Measurements from ENCODE around the gene FLNB.

The FLNB gene

DNA sequence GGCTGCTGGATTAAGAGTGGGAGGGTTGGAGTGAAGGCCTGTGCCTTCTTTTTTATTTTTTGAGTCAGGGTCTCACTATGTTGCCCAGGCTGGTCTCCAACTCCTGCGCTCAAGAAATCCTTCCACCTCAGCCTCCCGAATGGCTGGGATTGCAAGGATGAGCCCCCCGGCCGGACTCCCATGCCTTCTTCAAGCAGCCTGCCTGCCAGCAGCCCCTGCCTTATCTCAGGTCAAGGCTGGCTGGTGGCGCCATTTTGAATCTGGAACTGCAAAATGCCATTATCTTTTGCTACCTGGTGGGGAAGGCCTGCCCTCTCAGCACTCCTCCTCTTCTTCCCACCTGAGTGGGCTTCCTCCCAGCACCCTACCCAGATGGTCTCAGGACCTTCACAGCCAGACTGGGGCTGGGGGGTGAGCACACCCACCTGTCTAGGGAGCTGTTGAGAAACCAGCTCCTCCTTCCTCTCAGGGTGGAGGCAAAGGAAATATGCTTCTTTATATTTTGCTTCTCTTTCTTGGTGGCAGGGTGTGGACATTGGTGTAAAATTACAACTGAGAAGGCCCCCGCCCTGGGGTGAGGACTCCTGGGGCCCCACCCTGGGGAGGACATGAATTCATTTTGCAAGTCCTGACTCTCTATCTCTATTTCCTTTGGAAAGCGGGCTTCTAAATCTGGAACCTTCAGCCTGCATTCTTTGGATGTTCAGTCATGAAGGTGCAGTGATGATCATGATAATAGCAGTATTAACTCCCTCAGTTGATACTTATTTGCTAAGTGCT lies 7.7 kb upstream of the FLNB start:
- no peak overlapping the region for H3K4me3 ChIP-seq (ENCODE audit: control insufficient read depth, low read depth, low read length)
- DNase-seq (ENCODE audit: low read depth), result no peak
- TF ChIP-seq, protein P1, sequence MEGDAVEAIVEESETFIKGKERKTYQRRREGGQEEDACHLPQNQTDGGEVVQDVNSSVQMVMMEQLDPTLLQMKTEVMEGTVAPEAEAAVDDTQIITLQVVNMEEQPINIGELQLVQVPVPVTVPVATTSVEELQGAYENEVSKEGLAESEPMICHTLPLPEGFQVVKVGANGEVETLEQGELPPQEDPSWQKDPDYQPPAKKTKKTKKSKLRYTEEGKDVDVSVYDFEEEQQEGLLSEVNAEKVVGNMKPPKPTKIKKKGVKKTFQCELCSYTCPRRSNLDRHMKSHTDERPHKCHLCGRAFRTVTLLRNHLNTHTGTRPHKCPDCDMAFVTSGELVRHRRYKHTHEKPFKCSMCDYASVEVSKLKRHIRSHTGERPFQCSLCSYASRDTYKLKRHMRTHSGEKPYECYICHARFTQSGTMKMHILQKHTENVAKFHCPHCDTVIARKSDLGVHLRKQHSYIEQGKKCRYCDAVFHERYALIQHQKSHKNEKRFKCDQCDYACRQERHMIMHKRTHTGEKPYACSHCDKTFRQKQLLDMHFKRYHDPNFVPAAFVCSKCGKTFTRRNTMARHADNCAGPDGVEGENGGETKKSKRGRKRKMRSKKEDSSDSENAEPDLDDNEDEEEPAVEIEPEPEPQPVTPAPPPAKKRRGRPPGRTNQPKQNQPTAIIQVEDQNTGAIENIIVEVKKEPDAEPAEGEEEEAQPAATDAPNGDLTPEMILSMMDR (IDR thresholded peaks at IDR 0.05; ENCODE audit: control insufficient read depth, insufficient read depth, low read depth, low read length, missing control alignments), result no peak

- no peak for DNase-seq (ENCODE audit: low read depth)
- H3K4me3 ChIP-seq (ENCODE audit: control insufficient read depth, low read depth, low read length), result no peak overlapping the region
- TF ChIP-seq, protein P1 (IDR thresholded peaks at IDR 0.05; ENCODE audit: control insufficient read depth, insufficient read depth, low read depth, low read length, missing control alignments), result no peak
Measured at GRCh38 chr3:58001086-58001467, 7.1 kb upstream of the FLNB start.

DNA sequence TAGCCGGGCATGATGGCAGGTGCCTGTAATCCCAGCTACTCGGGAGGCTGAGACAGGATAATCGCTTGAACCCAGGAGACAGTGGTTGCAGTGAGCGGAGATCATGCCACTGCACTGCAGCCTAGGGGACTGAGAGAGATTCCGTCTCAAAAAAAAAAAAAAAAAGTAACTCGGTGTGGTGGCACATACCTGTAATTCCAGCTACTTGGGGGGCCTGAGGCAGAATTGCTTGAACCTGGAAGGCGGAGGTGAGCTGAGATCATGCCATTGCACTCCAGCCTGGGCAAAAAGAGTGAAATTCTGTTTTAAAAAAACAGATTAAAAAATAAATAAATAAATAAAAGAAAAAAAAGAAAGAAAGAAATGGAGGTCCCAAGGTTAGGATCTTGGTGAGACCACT lies 6.2 kb upstream of the FLNB start:
- TF ChIP-seq, protein P1 (IDR thresholded peaks at IDR 0.05; ENCODE audit: control insufficient read depth, insufficient read depth, low read depth, low read length, missing control alignments), result no peak
- no peak for DNase-seq (ENCODE audit: low read depth)
- no peak overlapping the region for H3K4me3 ChIP-seq (ENCODE audit: control insufficient read depth, low read depth, low read length)

DNA sequence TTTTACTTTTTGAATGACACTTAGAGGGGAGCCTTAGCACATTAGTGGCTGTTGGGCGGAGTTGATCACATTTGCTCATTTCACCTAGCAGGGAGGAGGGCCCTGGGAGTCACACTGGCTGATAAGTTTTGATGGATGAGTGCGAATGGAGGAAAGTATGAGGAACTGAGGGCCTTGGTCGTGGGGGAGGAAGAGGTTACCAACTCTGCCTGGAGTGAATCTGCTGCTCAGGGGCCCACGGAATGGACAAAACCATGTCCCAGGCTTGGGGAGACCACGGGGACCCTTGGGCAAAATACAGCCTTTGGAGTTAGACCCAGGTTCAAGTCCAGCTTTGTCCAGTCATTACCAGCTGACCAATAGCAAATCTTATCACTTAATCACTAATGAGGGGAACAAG lies 5.1 kb upstream of the FLNB start:
- H3K4me3 ChIP-seq (ENCODE audit: control insufficient read depth, low read depth, low read length), result no peak overlapping the region
- TF ChIP-seq, protein P1 (IDR thresholded peaks at IDR 0.05; ENCODE audit: control insufficient read depth, insufficient read depth, low read depth, low read length, missing control alignments), result no peak
- no peak for DNase-seq (ENCODE audit: low read depth)

- TF ChIP-seq, protein P1 (IDR thresholded peaks at IDR 0.05; ENCODE audit: control insufficient read depth, insufficient read depth, low read depth, low read length, missing control alignments), result no peak
- H3K4me3 ChIP-seq (ENCODE audit: control insufficient read depth, low read depth, low read length), result no peak overlapping the region
- DNase-seq (ENCODE audit: low read depth), result no peak
Measured at GRCh38 chr3:58004973-58005372, 3.2 kb upstream of the FLNB start.

DNA sequence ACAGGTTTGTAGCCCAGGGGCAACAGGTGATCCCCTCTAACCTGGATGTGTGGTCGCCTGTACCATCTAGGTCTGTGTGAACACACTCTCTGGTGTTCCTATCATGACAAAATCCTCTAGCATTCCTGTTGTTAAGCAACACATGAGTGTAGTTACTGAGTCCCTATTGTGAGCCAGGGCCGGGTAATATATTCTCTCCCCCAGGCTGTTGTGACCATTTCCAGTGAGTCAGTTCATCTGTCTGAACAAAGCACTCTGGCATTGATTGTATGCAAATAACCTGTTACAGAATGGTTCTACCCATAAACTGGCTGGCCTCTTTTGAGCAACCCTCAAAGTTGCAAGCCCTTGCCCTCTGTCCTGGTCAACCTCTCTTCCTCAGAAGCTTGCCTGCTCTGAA lies 2.6 kb upstream of the FLNB start:
- DNase-seq (ENCODE audit: low read depth), result peak; percentile 57
- H3K4me3 ChIP-seq (ENCODE audit: control insufficient read depth, low read depth, low read length), result no peak overlapping the region
- TF ChIP-seq, protein P1 (IDR thresholded peaks at IDR 0.05; ENCODE audit: control insufficient read depth, insufficient read depth, low read depth, low read length, missing control alignments), result no peak

Data from AG09309 (cell line).